K562 (cell line): Measurements from ENCODE around the gene MPPED1. TPM values are rescaled to one million over a fixed set of nuclear protein-coding genes. Genes with fewer than 3 reads are reported as not detected.

Source experiments
- ATAC-seq: fragments of 200-7000 bp; cut with Tn5 transposase; 3 replicates; pipeline ENCODE4 v1.9.1; 2020; ENCODE audit warnings: moderate library complexity
- BruUV-seq: library from RNA; stranded (reverse); fragments of 400-500 nt; replicated peaks from 2 replicates; lab custom pipeline; 2021; lab: Mats Ljungman, UMichigan
- CTCF ChIA-PET: fragments of 300-600 bp; formaldehyde crosslinking; extraction: SDS; loops from one replicate; lab custom pipeline; 2021; ENCODE audit warnings: low intra/inter-chr PET ratio; lab: Yijun Ruan, JAX
- POLR2A ChIA-PET: fragments of 300-600, 350-650 bp; sonication (Branson Sonifier 250); formaldehyde crosslinking; extraction: SDS; loops from one replicate; lab custom pipeline; 2021; ENCODE audit warnings: antibody characterized with exemption, inconsistent platforms; lab: Yijun Ruan, JAX
- DNase-seq, 4 experiments: peaks; one replicate each; pipeline versions ENCODE4 v3.0.0 to v3.0.0-alpha.2; 2011 to 2018; ENCODE audit warnings: low spot score in 3 of 4, mixed read lengths in 3 of 4; ENCODE audit errors: extremely low read depth in 1 of 4
- FAIRE-seq: peaks from 2 replicates; lab custom pipeline; 2011; peaks lifted over from hg19 to GRCh38; lab: Jason Lieb, UNC
- H2AFZ ChIP-seq: 2 replicates; pipeline ENCODE4 v1.6.0; 2011; ENCODE audit warnings: low read depth, low read length, control low read depth, inconsistent platforms
- H3K27ac ChIP-seq: fragments of 200-600 bp; 3 replicates; pipeline ENCODE4 v1.8.0; 2011; ENCODE audit warnings: low read depth, mild to moderate bottlenecking, control low read depth, inconsistent platforms, low read length, moderate library complexity, mixed read lengths; ENCODE audit errors: extremely low read depth
- H3K27me3 ChIP-seq, 2 experiments: fragments of 300-600 bp in 1 of 2; 2 replicates in 1 of 2; 3 replicates in 1 of 2; pipeline versions ENCODE4 v1.6.0 to v1.8.0; 2011; ENCODE audit warnings: inconsistent platforms in 2 of 2, low read length in 2 of 2, mild to moderate bottlenecking in 1 of 2, mixed read lengths in 1 of 2, moderate library complexity in 1 of 2; ENCODE audit not compliant: control insufficient read depth in 2 of 2, insufficient read depth in 2 of 2
- H3K36me3 ChIP-seq: fragments of 300-600 bp; 3 replicates; pipeline ENCODE4 v1.8.0; 2011; ENCODE audit warnings: mild to moderate bottlenecking, low read length, inconsistent platforms; ENCODE audit not compliant: control insufficient read depth, insufficient read depth
- H3K4me1 ChIP-seq, 2 experiments: fragments of 200-600 bp in 1 of 2; replicated peaks in 1 of 2; 2 replicates in 1 of 2; 3 replicates in 1 of 2; pipeline versions ENCODE4 v1.5.1 to v1.8.0; 2011; ENCODE audit warnings: inconsistent platforms in 2 of 2, low read length in 2 of 2, mild to moderate bottlenecking in 1 of 2, mixed read lengths in 1 of 2, moderate library complexity in 1 of 2; ENCODE audit not compliant: control insufficient read depth in 2 of 2, insufficient read depth in 2 of 2
- H3K4me2 ChIP-seq: 2 replicates; pipeline ENCODE4 v1.6.1; 2011; ENCODE audit warnings: low read length, control low read depth, inconsistent platforms, mixed read lengths; ENCODE audit not compliant: insufficient read depth
- H3K4me3 ChIP-seq: fragments of 200-600 bp; sonication (generic), shearing (Covaris generic); 2 replicates; pipeline ENCODE4 v1.5.1; 2016; ENCODE audit warnings: control low read depth, inconsistent platforms
- H3K79me2 ChIP-seq: fragments of 200-600 bp; 3 replicates; pipeline ENCODE4 v1.8.0; 2011; ENCODE audit warnings: low read length, inconsistent platforms; ENCODE audit not compliant: control insufficient read depth, insufficient read depth
- H3K9ac ChIP-seq, 2 experiments: 2 replicates each; pipeline versions ENCODE4 v1.6.0 to v1.6.1; 2011; ENCODE audit warnings: low read depth in 2 of 2, low read length in 2 of 2, control low read depth in 1 of 2, inconsistent platforms in 1 of 2, mild to moderate bottlenecking in 1 of 2, mixed read lengths in 1 of 2; ENCODE audit not compliant: insufficient read depth in 1 of 2
- H3K9me1 ChIP-seq: one replicate; pipeline ENCODE4 v1.6.0; 2011; ENCODE audit warnings: inconsistent platforms, mild to moderate bottlenecking, low read length, moderate library complexity; ENCODE audit not compliant: control insufficient read depth, insufficient read depth
- H3K9me3 ChIP-seq: replicated peaks from 2 replicates; pipeline ENCODE4 v1.5.1; 2011; ENCODE audit warnings: low read depth, low read length, inconsistent platforms; ENCODE audit not compliant: control insufficient read depth, insufficient read depth
- H4K20me1 ChIP-seq: replicated peaks from 2 replicates; pipeline ENCODE4 v1.6.1; 2011; ENCODE audit warnings: low read length, inconsistent platforms, mixed read lengths; ENCODE audit not compliant: control insufficient read depth, insufficient read depth
- ATF3 ChIP-seq, 2 experiments: fragments of 450-650 bp in 1 of 2; sonication (generic) in 1 of 2; formaldehyde crosslinking in 1 of 2; IDR thresholded peaks in 1 of 2; conservative IDR thresholded peaks in 1 of 2; 2 replicates each; pipeline versions ENCODE4 v1.6.1 to v1.8.1; 2016 to 2023; ENCODE audit warnings: mild to moderate bottlenecking in 2 of 2, moderate library complexity in 2 of 2, inconsistent platforms in 1 of 2, missing genetic modification reagents in 1 of 2
- ELK1 ChIP-seq: sonication (generic); formaldehyde crosslinking; IDR thresholded peaks from 2 replicates; pipeline ENCODE4 v1.8.1; 2022; ENCODE audit warnings: missing genetic modification reagents
- ILK ChIP-seq: fragments of 450-650 bp; IDR thresholded peaks from 2 replicates; pipeline ENCODE4 v1.6.1; 2016; ENCODE audit warnings: missing genetic modification characterization, low read depth, mild to moderate bottlenecking, missing compliant biosample characterization, moderate library complexity, borderline replicate concordance
- JUND ChIP-seq, 2 experiments: IDR thresholded peaks; 2 replicates in 1 of 2; 3 replicates in 1 of 2; pipeline ENCODE4 v1.6.1; 2011; ENCODE audit warnings: borderline replicate concordance in 2 of 2, low read depth in 2 of 2, low read length in 2 of 2, improper control_type of control experiment in 1 of 2, missing biosample characterization in 1 of 2, missing genetic modification characterization in 1 of 2, missing genetic modification reagents in 1 of 2
- MITF ChIP-seq: IDR thresholded peaks from 2 replicates; pipeline ENCODE4 v1.6.1; 2014; ENCODE audit warnings: antibody characterized with exemption
- MTF1 ChIP-seq: fragments of 250-450 bp; sonication (Bioruptor Pico); IDR thresholded peaks from 2 replicates; pipeline ENCODE4 v1.9.0; 2021; ENCODE audit warnings: moderate library complexity, mild to moderate bottlenecking, inconsistent platforms, borderline replicate concordance
- SIN3A ChIP-seq, 2 experiments: fragments of 150-350 bp in 1 of 2; IDR thresholded peaks; 2 replicates each; pipeline ENCODE4 v1.6.1; 2011 to 2016; ENCODE audit warnings: borderline replicate concordance in 2 of 2, low read depth in 2 of 2, low read length in 2 of 2, mild to moderate bottlenecking in 2 of 2, moderate library complexity in 2 of 2; ENCODE audit not compliant: control insufficient read depth in 1 of 2
- TCFL5 ChIP-seq: fragments of 250-450 bp; sonication (Bioruptor Pico); conservative IDR thresholded peaks from 2 replicates; pipeline ENCODE4 v1.6.1; 2021; ENCODE audit warnings: mild to moderate bottlenecking, moderate library complexity, matching md5 sums
- TOE1 ChIP-seq, 2 experiments: fragments of 450-650 bp in 1 of 2; sonication (generic) in 1 of 2; formaldehyde crosslinking in 1 of 2; IDR thresholded peaks; 2 replicates each; pipeline versions ENCODE4 v1.7.1 to v1.8.0; 2016 to 2022; ENCODE audit warnings: borderline replicate concordance in 2 of 2, mild to moderate bottlenecking in 2 of 2, antibody characterized with exemption in 1 of 2, inconsistent platforms in 1 of 2, low read depth in 1 of 2, missing genetic modification reagents in 1 of 2, moderate library complexity in 1 of 2
- ZNF146 ChIP-seq: IDR thresholded peaks from one replicate; pipeline ENCODE4 v1.6.1; 2018; ENCODE audit warnings: missing compliant biosample characterization; ENCODE audit not compliant: unreplicated experiment
- ZNF395 ChIP-seq: fragments of 200-800 bp; sonication (Bioruptor generic); IDR thresholded peaks from 2 replicates; pipeline ENCODE4 v1.6.1; 2017; ENCODE audit warnings: missing genetic modification characterization, missing compliant biosample characterization
- ZNF449 ChIP-seq: fragments of 250-450 bp; sonication (Bioruptor Pico); IDR thresholded peaks from 2 replicates; pipeline ENCODE4 v1.8.0; 2022; ENCODE audit warnings: moderate library complexity, mild to moderate bottlenecking, inconsistent platforms
- WGBS: fragments of 100-300 bp; shearing (Covaris generic); methylation state at CpG from one replicate; pipeline ENCODE4 v1.1.6; 2016; ENCODE audit warnings: low coverage, mixed read lengths; ENCODE audit not compliant: insufficient coverage; ENCODE audit errors: missing lambda C conversion rate; 5-methylcytosine and 5-hydroxymethylcytosine counted together
- in situ Hi-C: fragments of 300-500 bp; cut with MboI; formaldehyde crosslinking; loops from 4 replicates; pipeline ENCODE4 v1.15.0; 2018; ENCODE audit warnings: inconsistent platforms, mixed read lengths
- intact Hi-C: fragments of 100-400 bp; cut with micrococcal nuclease; formaldehyde crosslinking; loops from 2 replicates; pipeline ENCODE4 v1.14.2; 2022
- polyA plus RNA-seq, 8 experiments: library from polyadenylated mRNA; depleted of rRNA in 4 of 8; stranded (reverse) in 5 of 8; unstranded in 3 of 8; fragments of >200 nt; fragmentation: Nextera tagmentation in 2 of 8; fragmentation: Illumina TruSeq in 1 of 8; extraction: Ambion mirVana in 2 of 8; extraction: Trizol in 1 of 8; gene quantifications; 2 replicates each; pipeline versions ENCODE4 v1.2.1 to v1.2.3, GENCODE V29; 2011 to 2014; ENCODE audit warnings: inconsistent platforms in 1 of 8, missing spikeins in 1 of 8
- total RNA-seq, 7 experiments: library from RNA; depleted of rRNA in 6 of 7; stranded (reverse); fragments of >200 nt in 6 of 7; fragmentation: Illumina TruSeq in 2 of 7; extraction: Trizol in 2 of 7; gene quantifications; 2 replicates each; pipeline versions ENCODE4 v1.2.1 to v1.2.3, GENCODE V29; 2011 to 2021; ENCODE audit warnings: low replicate concordance in 1 of 7

The MPPED1 gene
- total and polyA plus RNA-seq, 9 of the 15 experiments (the other 6 are each of a cell fraction or from before 2014, with no cell fraction given): not detected

- WGBS: 1% methylated on average over 18 of the region's 21 CpGs
- CTCF ChIA-PET: no interaction called here
- no peak for DNase-seq
- Histone ChIP-seq H3K9me1 (no peaks in the 10 kb centered on the region), H3K27me3 (no peaks in the 10 kb centered on the region; a peak in 1 of 5 replicates), H3K79me2 (no peaks in the 10 kb centered on the region), H3K4me1 (no peaks in the 10 kb centered on the region), H3K4me3 (no peak overlapping the region), H3K36me3 (no peaks in the 10 kb centered on the region), H3K27ac (no peak overlapping the region), H3K4me2 (no peak overlapping the region), H2AFZ (no peak overlapping the region), H4K20me1 (no peaks in the 10 kb centered on the region), H3K9ac (no peak overlapping the region), H3K9me3 (no peaks in the 10 kb centered on the region)
- ATAC-seq: no peak
- intact Hi-C loops: no loop called here
- FAIRE-seq: no peak
- POLR2A ChIA-PET: interaction anchor here (0.6 kb wide), 1 partner anchor 40 kb away, joined by 3 read pairs; no protein-coding TSS in a partner anchor
- no TSS peak for BruUV-seq
- in situ Hi-C loops: no loop called here
- TF ChIP-seq ZNF449 (CRISPR knock-in tag) (no peak), ZNF395 (CRISPR knock-in tag) (no peak), ATF3 (IDR thresholded peaks at IDR 0.05) (no peak), ATF3 (CRISPR knock-in tag; conservative IDR thresholded peaks at IDR 0.05) (no peak), SIN3A (IDR thresholded peaks at IDR 0.05; ENCODE audit: borderline replicate concordance in 2 of 2, control insufficient read depth in 1 of 2, low read depth in 2 of 2, low read length in 2 of 2) (no peak), TCFL5 (CRISPR knock-in tag) (no peak), MTF1 (CRISPR knock-in tag) (no peak), TOE1 (IDR thresholded peaks at IDR 0.05; ENCODE audit: borderline replicate concordance) (no peak), TOE1 (CRISPR knock-in tag; IDR thresholded peaks at IDR 0.05; ENCODE audit: borderline replicate concordance, low read depth) (no peak), ILK (tag) (no peak), MITF (no peak), ZNF146 (no peak), JUND (IDR thresholded peaks at IDR 0.05; ENCODE audit: borderline replicate concordance, low read depth, low read length) (no peak), JUND (tag; IDR thresholded peaks at IDR 0.05; ENCODE audit: borderline replicate concordance, low read depth, low read length) (no peak), ELK1 (CRISPR knock-in tag) (no peak)
These were observed 66.9 kb downstream of the MPPED1 start for GRCh38 chr22:43478621-43479300.
